Stomach (tissue), 4 donors: ENCODE measurements around the gene PLEKHG3.

ENCODE experiments used
- POLR2A ChIP-seq, 4 donors: fragments of 450-650 bp; IDR thresholded peaks; one replicate each; pipeline ENCODE4 v1.6.1; 2016; ENCODE audit warnings: antibody characterized with exemption in 4 of 4, control low read depth in 2 of 4, mild to moderate bottlenecking in 1 of 4, moderate library complexity in 1 of 4
- TF ChIP-seq, protein P1 (sequence below), 7 experiments: fragments of 450-650 bp in 4 of 7; fragments of 200-600 bp in 3 of 7; sonication (generic) in 3 of 7; IDR thresholded peaks; one replicate each; pipeline ENCODE4 v1.5.1; 2016 to 2019; ENCODE audit warnings: antibody characterized with exemption in 7 of 7, control low read depth in 2 of 7, mild to moderate bottlenecking in 1 of 7

GRCh38 chr14:64784006-64784405 lies 79.8 kb downstream of the PLEKHG3 start:
- TF ChIP-seq, protein P1, sequence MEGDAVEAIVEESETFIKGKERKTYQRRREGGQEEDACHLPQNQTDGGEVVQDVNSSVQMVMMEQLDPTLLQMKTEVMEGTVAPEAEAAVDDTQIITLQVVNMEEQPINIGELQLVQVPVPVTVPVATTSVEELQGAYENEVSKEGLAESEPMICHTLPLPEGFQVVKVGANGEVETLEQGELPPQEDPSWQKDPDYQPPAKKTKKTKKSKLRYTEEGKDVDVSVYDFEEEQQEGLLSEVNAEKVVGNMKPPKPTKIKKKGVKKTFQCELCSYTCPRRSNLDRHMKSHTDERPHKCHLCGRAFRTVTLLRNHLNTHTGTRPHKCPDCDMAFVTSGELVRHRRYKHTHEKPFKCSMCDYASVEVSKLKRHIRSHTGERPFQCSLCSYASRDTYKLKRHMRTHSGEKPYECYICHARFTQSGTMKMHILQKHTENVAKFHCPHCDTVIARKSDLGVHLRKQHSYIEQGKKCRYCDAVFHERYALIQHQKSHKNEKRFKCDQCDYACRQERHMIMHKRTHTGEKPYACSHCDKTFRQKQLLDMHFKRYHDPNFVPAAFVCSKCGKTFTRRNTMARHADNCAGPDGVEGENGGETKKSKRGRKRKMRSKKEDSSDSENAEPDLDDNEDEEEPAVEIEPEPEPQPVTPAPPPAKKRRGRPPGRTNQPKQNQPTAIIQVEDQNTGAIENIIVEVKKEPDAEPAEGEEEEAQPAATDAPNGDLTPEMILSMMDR (IDR thresholded peaks at IDR 0.05), result no peak
- no peak for TF ChIP-seq POLR2A (IDR thresholded peaks at IDR 0.05)
